Kidney epithelial cell (primary cell): ENCODE data around the gene GAL. TPM values are rescaled to one million over a fixed set of nuclear protein-coding genes. Genes with fewer than 3 reads are reported as not detected.

Experiments used
- DNase-seq: peaks from one replicate; pipeline ENCODE4 v3.0.0-alpha.2; 2010; ENCODE audit warnings: low read depth
- H3K27me3 ChIP-seq: 2 replicates; pipeline ENCODE4 v1.6.0; 2011; ENCODE audit warnings: low read length; ENCODE audit not compliant: control insufficient read depth, insufficient read depth
- H3K36me3 ChIP-seq: 2 replicates; pipeline ENCODE4 v1.5.1; 2011; ENCODE audit warnings: low read length; ENCODE audit not compliant: control insufficient read depth, insufficient read depth
- H3K4me3 ChIP-seq: 2 replicates; pipeline ENCODE4 v1.5.1; 2011; ENCODE audit warnings: low read depth, mild to moderate bottlenecking, control low read depth, low read length
- CTCF ChIP-seq: IDR thresholded peaks from 2 replicates; pipeline ENCODE4 v1.5.1; 2011; ENCODE audit warnings: mild to moderate bottlenecking, moderate library complexity, low read length, control low read depth, inconsistent platforms; ENCODE audit not compliant: insufficient read depth, poor library complexity, severe bottlenecking
- total RNA-seq: library from RNA; depleted of rRNA; stranded (reverse); fragments of >200 nt; gene quantifications from 2 replicates; pipeline ENCODE4 v1.2.3, GENCODE V29; 2015

Gene GAL
- total RNA-seq, 1 donor from 2014 or later = 20.8 TPM

- Histone ChIP-seq H3K36me3 (no peaks in the 10 kb centered on the region), H3K27me3 (peaks cover 9% of the 10 kb centered on the region), H3K4me3 (no peak overlapping the region)
- no peak for TF ChIP-seq CTCF
- no peak for DNase-seq
Measured at GRCh38 chr11:68653486-68654430, 30.6 kb upstream of the GAL start.

DNA sequence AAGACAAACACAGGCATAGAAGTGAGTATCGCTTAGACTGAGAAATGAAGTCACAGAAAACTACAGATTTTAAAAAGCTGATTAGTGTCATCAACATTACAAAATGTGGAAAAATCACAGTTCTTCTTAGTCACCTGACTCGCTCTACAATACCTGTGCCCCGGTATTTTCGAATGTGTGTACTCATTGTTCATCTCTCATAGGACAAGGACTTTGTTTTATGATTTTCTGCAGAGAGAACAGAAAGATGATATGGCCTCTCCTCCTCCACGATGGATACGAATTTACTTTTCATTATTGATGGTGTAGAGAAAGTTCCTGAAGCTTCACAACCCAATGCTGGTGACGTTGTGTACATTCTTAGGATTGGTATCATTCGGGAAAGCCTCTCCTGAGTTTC is 29.4 kb upstream of the GAL start:
- DNase-seq = no peak
- no peak for TF ChIP-seq CTCF
- Histone ChIP-seq H3K27me3 (peaks cover 6% of the 10 kb centered on the region), H3K36me3 (no peaks in the 10 kb centered on the region), H3K4me3 (no peak overlapping the region)

DNA sequence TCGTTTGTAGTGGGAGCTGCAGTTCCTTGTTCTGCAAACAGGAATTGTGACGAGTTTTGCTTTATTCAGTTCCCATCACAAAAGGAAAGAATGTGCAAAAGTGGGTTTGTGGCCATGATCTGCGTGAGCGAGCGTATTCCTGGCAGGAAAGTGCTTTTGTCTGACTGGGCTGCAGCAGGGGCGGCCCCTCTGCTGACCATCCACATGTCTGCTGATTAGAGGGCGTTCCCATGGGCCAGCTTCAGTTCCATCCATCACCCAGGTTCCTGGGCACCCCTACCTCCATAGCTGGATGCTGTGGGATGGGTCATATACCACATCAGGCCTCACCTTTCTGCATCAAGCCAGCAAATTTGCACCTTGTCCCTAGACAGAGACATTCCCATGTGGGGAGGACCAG is 28.9 kb upstream of the GAL start:
- no peak overlapping the region for H3K4me3 ChIP-seq
- no peaks in the 10 kb centered on the region for H3K36me3 ChIP-seq
- DNase-seq = no peak
- peaks cover 3% of the 10 kb centered on the region for H3K27me3 ChIP-seq
- no peak for TF ChIP-seq CTCF

GRCh38 chr11:68655806-68656205 is 28.5 kb upstream of the GAL start:
- H3K4me3 ChIP-seq = no peak overlapping the region
- peaks cover 3% of the 10 kb centered on the region for H3K27me3 ChIP-seq
- no peaks in the 10 kb centered on the region for H3K36me3 ChIP-seq
- no peak for TF ChIP-seq CTCF
- DNase-seq = no peak

- no peak for DNase-seq
- no peak for TF ChIP-seq CTCF
- Histone ChIP-seq H3K27me3 (peaks cover 11% of the 10 kb centered on the region), H3K36me3 (no peaks in the 10 kb centered on the region), H3K4me3 (no peak overlapping the region)
Measured at GRCh38 chr11:68657021-68657780, 27.1 kb upstream of the GAL start.
